ENCODE data around the gene DDX18. TPM values are rescaled to one million over a fixed set of nuclear protein-coding genes. Genes with fewer than 3 reads are reported as not detected.

The DDX18 gene
- total RNA-seq: 10 to 100 TPM; 20.4 to 39.6 (median 29.2) TPM

- WGBS, 2 donors: 0% methylated on average over 52 to 57 of the region's 57 CpGs
- intact Hi-C loops (cut with DNase I; ENCODE audit: low total_unique reads): no loop called here
- peak within 1 kb of the TSS; percentile 77 for H3K4me3 ChIP-seq (ENCODE audit: low read depth, poor library complexity, severe bottlenecking)
- peak; percentile 96 to 99 for DNase-seq (ENCODE audit: low spot score in 2 of 2)
- TF ChIP-seq CTCF (IDR thresholded peaks at IDR 0.05) (peak in 1 of 3 donors; percentile 99), POLR2A (IDR thresholded peaks at IDR 0.05) (no peak)
Measured at GRCh38 chr2:117814417-117815264, at the start of gene DDX18. Gene DDX18, plus strand, starts transcription at chr2:117814691. Its CDS starts 87 bp downstream, at chr2:117814778.

DNA sequence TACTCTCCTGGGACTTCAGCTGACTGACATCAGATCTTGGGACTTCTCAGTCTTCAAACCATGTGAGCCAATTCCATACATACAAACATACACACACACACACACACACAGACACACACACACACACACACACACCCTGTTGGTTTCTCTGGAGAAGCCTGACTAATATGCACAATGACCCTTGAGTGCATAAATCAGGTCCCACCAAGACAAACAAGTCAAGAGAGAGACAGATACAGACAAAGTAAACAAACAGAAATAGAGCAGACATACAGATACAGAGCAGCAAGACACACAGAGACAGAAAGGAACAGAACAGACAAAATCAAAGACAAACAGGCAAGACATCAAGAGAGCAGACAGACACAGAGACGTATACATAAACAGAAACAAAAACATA is 43.8 kb upstream of the DDX18 start:
- no peak overlapping the region for H3K4me3 ChIP-seq (ENCODE audit: low read depth, poor library complexity, severe bottlenecking)
- 59 to 71% methylated on average over 1 of the region's 1 CpG for WGBS, 2 donors
- no peak for DNase-seq (ENCODE audit: low spot score in 2 of 2)
- intact Hi-C loops (cut with DNase I; ENCODE audit: low total_unique reads): no loop called here
- no peak for TF ChIP-seq CTCF (IDR thresholded peaks at IDR 0.05)
- no peak for TF ChIP-seq POLR2A (IDR thresholded peaks at IDR 0.05)

GRCh38 chr2:117771969-117772630 is 42.4 kb upstream of the DDX18 start:
- WGBS, 2 donors: 38 to 40% methylated on average over 4 of the region's 4 CpGs
- no peak for DNase-seq (ENCODE audit: low spot score in 2 of 2)
- H3K4me3 ChIP-seq (ENCODE audit: low read depth, poor library complexity, severe bottlenecking): no peak overlapping the region
- TF ChIP-seq POLR2A (IDR thresholded peaks at IDR 0.05) (no peak), CTCF (IDR thresholded peaks at IDR 0.05) (no peak)
- intact Hi-C loops (cut with DNase I; ENCODE audit: low total_unique reads): no loop called here

DNA sequence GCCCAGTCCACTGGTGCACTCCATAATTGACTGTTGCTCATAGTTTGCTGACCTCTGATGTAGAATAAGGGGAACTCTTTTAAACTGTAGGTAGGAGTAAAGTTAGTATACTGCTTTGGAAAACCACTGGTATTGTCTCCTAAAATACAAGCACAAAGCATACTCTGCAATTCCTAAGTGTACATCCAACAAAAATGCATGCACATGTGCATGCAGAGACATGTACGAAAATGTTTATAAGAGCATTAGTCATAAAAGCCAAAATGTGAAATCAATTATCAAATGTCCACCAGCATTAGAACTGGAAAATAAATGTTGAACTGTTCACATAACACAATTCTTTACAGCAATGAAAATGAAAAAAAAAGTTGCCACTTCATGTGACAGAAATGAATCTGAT is 39.8 kb upstream of the DDX18 start:
- no peak overlapping the region for H3K4me3 ChIP-seq (ENCODE audit: low read depth, poor library complexity, severe bottlenecking)
- no peak for TF ChIP-seq CTCF (IDR thresholded peaks at IDR 0.05)
- no peak for TF ChIP-seq POLR2A (IDR thresholded peaks at IDR 0.05)
- WGBS, 2 donors: 23 to 52% methylated on average over 1 of the region's 1 CpG
- DNase-seq (ENCODE audit: low spot score in 2 of 2): no peak
- intact Hi-C loops (cut with DNase I; ENCODE audit: low total_unique reads): no loop called here

DNA sequence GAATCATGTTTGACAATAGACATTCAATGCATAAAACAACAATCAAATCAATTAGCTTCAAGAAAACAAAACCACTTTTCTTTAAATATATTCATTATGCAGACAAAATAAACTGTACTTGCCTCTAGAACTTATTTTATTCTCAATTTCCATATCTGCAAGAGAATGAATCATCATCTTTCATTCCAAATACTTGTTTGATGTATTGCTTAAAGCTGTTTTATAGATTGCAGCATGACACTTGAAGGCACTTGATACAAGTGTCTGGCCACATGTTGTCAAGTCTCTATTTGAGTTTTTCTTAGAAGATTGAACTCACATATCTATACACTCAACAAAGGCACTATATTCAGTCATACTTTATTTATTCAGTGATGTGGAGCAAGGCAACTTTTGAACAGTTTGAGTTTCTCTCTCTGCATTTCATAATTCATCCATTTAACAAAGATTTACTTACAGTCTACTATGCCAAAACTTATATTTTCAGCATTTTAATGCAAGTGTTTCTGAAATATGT is 38.7 kb upstream of the DDX18 start:
- no peak for TF ChIP-seq CTCF (IDR thresholded peaks at IDR 0.05)
- TF ChIP-seq POLR2A (IDR thresholded peaks at IDR 0.05): no peak
- DNase-seq (ENCODE audit: low spot score in 2 of 2): no peak
- H3K4me3 ChIP-seq (ENCODE audit: low read depth, poor library complexity, severe bottlenecking): no peak overlapping the region
- intact Hi-C loops (cut with DNase I; ENCODE audit: low total_unique reads): no loop called here

Data from lower leg skin (tissue), 4 donors.